ENCODE measurements around the gene PRKN. TPM values are rescaled to one million over a fixed set of nuclear protein-coding genes. Genes with fewer than 3 reads are reported as not detected.

PRKN gene
- total RNA-seq, 2 donors from 2014 or later, result 10.7 to 21.2 TPM

- DNase-seq (ENCODE audit: low spot score), result no peak
- Histone ChIP-seq H3K4me1 (replicated peaks) (no peaks in the 10 kb centered on the region), H3K9me3 (no peaks in the 10 kb centered on the region), H3K4me3 (no peak overlapping the region), H3K36me3 (no peaks in the 10 kb centered on the region), H3K27ac (no peak overlapping the region), H3K27me3 (replicated peaks; ENCODE audit: insufficient read depth) (no peaks in the 10 kb centered on the region)
- intact Hi-C loops (cut with DNase I), result no loop called here
- 60% methylated on average over 4 of the region's 4 CpGs for WGBS
- TF ChIP-seq CTCF (IDR thresholded peaks at IDR 0.05) (no peak), POLR2A (IDR thresholded peaks at IDR 0.05) (no peak), POLR2AphosphoS5 (IDR thresholded peaks at IDR 0.05) (no peak)
Measured at GRCh38 chr6:161947371-161947770, 780.2 kb downstream of the PRKN start.

GRCh38 chr6:161946461-161946860 is 781.1 kb downstream of the PRKN start:
- Histone ChIP-seq H3K9me3 (no peaks in the 10 kb centered on the region), H3K27me3 (replicated peaks; ENCODE audit: insufficient read depth) (no peaks in the 10 kb centered on the region), H3K4me3 (no peak overlapping the region), H3K36me3 (no peaks in the 10 kb centered on the region), H3K4me1 (replicated peaks) (no peaks in the 10 kb centered on the region), H3K27ac (no peak overlapping the region)
- no peak for TF ChIP-seq POLR2A (IDR thresholded peaks at IDR 0.05)
- no peak for TF ChIP-seq POLR2AphosphoS5 (IDR thresholded peaks at IDR 0.05)
- TF ChIP-seq CTCF (IDR thresholded peaks at IDR 0.05), result no peak
- 40% methylated on average over 3 of the region's 3 CpGs for WGBS
- intact Hi-C loops (cut with DNase I), result no loop called here
- no peak for DNase-seq (ENCODE audit: low spot score)

GRCh38 chr6:161943561-161943960 is 784.0 kb downstream of the PRKN start:
- DNase-seq (ENCODE audit: low spot score), result no peak
- intact Hi-C loops (cut with DNase I), result no loop called here
- H3K4me1 ChIP-seq (replicated peaks), result no peaks in the 10 kb centered on the region
- no peak overlapping the region for H3K27ac ChIP-seq
- no peaks in the 10 kb centered on the region for H3K27me3 ChIP-seq (replicated peaks; ENCODE audit: insufficient read depth)
- no peaks in the 10 kb centered on the region for H3K36me3 ChIP-seq
- no peaks in the 10 kb centered on the region for H3K9me3 ChIP-seq
- H3K4me3 ChIP-seq, result no peak overlapping the region
- no peak for TF ChIP-seq POLR2A (IDR thresholded peaks at IDR 0.05)
- TF ChIP-seq POLR2AphosphoS5 (IDR thresholded peaks at IDR 0.05), result no peak
- TF ChIP-seq CTCF (IDR thresholded peaks at IDR 0.05), result no peak

GRCh38 chr6:161941565-161941964 is 786.0 kb downstream of the PRKN start:
- H3K4me3 ChIP-seq, result no peak overlapping the region
- no peaks in the 10 kb centered on the region for H3K4me1 ChIP-seq (replicated peaks)
- no peaks in the 10 kb centered on the region for H3K27me3 ChIP-seq (replicated peaks; ENCODE audit: insufficient read depth)
- 93% methylated on average over 3 of the region's 3 CpGs for WGBS
- no peak overlapping the region for H3K27ac ChIP-seq
- no peaks in the 10 kb centered on the region for H3K9me3 ChIP-seq
- intact Hi-C loops (cut with DNase I), result no loop called here
- no peak for DNase-seq (ENCODE audit: low spot score)
- no peak for TF ChIP-seq POLR2AphosphoS5 (IDR thresholded peaks at IDR 0.05)
- TF ChIP-seq CTCF (IDR thresholded peaks at IDR 0.05), result no peak
- TF ChIP-seq POLR2A (IDR thresholded peaks at IDR 0.05), result no peak
- no peaks in the 10 kb centered on the region for H3K36me3 ChIP-seq

GRCh38 chr6:161940519-161940918 is 787.0 kb downstream of the PRKN start:
- H3K9me3 ChIP-seq, result no peaks in the 10 kb centered on the region
- no peaks in the 10 kb centered on the region for H3K36me3 ChIP-seq
- H3K4me1 ChIP-seq (replicated peaks), result no peaks in the 10 kb centered on the region
- no peak for DNase-seq (ENCODE audit: low spot score)
- H3K27me3 ChIP-seq (replicated peaks; ENCODE audit: insufficient read depth), result no peaks in the 10 kb centered on the region
- intact Hi-C loops (cut with DNase I), result no loop called here
- TF ChIP-seq POLR2A (IDR thresholded peaks at IDR 0.05) (no peak), POLR2AphosphoS5 (IDR thresholded peaks at IDR 0.05) (no peak)
- WGBS, result 100% methylated on average over 2 of the region's 2 CpGs
- H3K4me3 ChIP-seq, result no peak overlapping the region
- H3K27ac ChIP-seq, result no peak overlapping the region
